ENCODE results near the gene PRAMEF5. TPM values are rescaled to one million over a fixed set of nuclear protein-coding genes. Genes with fewer than 3 reads are reported as not detected.
"Not testable (repeated sequence)": the region's sequence is repeated elsewhere in the genome, so short reads cannot be mapped to it uniquely, and the experiment has no call there.

PRAMEF5 gene
- total RNA-seq, 1 experiment from 2014 or later = not detected

DNA sequence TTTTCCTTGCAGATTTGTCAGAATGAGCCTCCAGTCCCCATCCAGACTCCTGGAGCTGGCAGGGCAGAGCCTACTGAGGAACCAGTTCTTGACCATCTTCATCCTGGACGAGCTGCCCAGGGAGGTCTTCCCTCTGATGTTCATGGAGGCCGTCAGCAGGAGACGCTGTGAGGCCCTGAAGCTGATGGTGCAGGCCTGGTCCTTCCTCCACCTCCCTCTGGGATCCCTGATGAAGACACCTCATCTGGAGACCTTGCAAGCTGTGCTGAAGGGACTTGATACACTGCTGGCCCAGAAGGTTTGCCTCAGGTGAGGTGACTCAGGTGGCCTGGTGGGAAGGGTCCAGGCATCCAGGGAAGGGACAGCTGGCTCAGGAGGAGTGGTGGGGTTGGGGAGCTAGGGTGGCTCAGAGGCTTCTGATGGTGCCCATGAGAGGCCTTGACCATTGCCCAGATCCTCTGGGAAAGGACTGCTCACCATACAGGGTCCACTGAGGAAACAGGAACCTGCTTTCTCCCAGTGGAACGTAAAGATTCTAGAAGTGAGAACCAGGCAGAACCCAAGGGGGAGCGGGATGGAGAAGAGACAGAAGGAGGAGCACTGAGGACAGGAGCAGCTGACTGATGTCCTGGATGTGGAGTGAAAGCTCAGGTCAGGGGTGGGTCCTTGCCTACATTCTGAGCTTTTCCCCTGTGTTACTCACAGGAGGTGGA lies 8.0 kb upstream of the PRAMEF5 start:
- DNase-seq (ENCODE audit: low read depth); in situ Hi-C loops (cut with HindIII; ENCODE audit: low pct_unique_long_range_greater_than_20kb, low sequenced_read_pairs): not testable (repeated sequence)

DNA sequence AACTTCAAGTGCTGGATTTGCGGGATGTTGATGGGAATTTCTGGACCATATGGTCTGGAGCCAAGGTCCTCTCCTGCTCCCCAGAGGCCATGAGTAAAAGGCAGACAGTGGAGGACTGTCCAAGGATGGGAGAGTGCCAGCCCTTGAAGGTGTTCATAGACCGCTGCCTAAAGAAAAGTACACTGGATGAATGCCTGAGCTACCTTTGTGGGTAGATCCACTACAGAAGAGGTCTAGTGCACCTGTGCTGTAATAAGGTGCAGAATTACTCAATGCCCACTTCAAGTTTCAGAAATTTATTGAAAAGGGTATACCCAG lies 7.5 kb upstream of the PRAMEF5 start:
- in situ Hi-C loops (cut with HindIII; ENCODE audit: low pct_unique_long_range_greater_than_20kb, low sequenced_read_pairs); DNase-seq (ENCODE audit: low read depth): not testable (repeated sequence)

DNA sequence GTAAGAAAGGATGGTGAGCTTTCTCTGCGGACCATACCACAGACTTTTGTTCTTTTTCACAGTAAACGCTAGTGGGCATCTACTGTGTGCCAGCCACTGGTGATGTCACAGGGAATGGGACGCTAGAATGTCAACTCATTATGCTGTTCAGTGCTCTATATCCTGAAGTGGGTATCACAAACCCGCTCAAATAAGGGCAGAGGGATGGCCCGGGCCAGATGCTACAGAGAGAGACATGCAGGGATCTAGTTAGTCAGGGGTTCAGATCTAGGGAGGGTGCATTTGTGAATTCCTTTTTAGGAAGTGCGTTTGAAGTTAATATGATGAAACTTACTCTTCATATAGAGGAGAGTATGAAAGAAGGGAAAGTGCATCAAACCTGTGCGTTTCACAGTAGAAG lies 6.9 kb upstream of the PRAMEF5 start:
- in situ Hi-C loops (cut with HindIII; ENCODE audit: low pct_unique_long_range_greater_than_20kb, low sequenced_read_pairs); DNase-seq (ENCODE audit: low read depth): not testable (repeated sequence)

DNA sequence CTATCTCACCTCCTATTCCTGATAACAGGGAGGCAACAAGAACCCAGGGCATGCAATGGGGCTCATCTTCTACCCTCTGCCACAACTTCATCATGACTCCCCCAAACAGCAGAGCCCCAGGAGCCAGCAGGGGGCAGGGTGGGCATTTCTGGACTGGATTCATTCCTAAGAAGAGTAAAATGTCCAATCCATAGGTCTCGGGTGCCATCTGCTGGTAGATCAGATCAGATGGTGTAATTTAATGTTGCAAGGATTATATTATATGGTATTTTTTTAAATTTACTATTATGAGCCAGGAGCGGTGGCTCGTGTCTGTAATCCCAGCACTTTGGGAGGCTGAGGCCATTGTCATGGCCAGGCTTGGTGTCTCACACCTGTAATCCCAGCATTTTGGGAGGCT lies 11.1 kb downstream of the PRAMEF5 start:
- DNase-seq (ENCODE audit: low read depth); in situ Hi-C loops (cut with HindIII; ENCODE audit: low pct_unique_long_range_greater_than_20kb, low sequenced_read_pairs): not testable (repeated sequence)

DNA sequence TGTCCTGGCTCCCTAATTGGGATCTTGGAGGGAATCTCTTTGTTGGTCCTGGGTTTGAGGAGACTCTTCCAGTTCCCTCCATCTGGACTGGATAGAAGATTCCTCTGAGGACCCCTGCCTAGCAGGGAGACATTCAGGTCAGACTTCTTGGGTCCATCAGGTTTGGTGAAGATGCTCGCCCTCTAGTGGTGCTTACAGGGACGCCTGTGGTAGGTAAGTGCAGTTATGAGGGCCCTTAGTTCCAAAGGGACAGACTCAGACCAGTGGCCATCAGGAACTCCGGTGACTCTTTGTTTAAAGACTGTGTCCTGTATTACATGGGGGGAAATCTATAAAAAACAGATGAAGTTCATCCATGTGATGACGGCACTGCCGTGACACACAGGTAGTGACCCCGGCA lies 23.0 kb downstream of the PRAMEF5 start:
- DNase-seq (ENCODE audit: low read depth); in situ Hi-C loops (cut with HindIII; ENCODE audit: low pct_unique_long_range_greater_than_20kb, low sequenced_read_pairs): not testable (repeated sequence)

DNA sequence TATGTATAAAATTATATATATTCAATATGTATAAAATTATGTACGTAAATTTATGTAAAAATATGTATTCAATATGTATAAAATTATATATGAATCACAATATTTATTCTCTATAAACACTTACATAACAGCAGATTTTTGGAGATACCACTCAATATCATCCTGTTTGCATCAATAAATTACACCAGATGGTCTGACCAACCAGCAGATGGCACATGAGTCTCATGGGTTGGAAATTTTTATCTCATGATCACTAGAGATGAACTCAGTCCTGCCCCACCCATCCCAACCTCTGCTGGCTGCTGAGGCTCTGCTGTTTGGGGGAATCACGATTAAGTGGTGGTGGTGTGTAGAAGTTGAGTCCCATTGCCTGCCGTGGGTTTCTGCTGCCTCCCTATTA lies 25.6 kb downstream of the PRAMEF5 start:
- DNase-seq (ENCODE audit: low read depth); in situ Hi-C loops (cut with HindIII; ENCODE audit: low pct_unique_long_range_greater_than_20kb, low sequenced_read_pairs): not testable (repeated sequence)

DNA sequence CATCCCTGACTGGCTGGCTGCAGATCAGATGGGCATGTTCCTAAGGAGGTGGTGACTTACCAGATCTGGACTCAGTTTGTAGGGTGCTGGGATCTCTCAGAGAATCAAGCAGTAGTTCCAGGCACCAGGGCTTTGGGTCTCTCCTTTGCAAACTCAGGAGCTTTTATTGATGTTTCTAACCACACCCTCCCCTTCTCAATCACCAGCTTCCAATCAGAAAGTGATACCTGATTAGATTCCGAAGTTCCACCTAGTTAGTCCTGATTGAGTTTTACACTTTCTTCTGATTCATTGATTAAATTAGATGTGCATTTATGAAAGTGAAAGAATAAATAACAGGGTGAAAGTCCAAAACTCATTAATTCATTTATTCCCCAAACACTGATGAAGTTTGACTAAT lies 31.0 kb downstream of the PRAMEF5 start, which contains the start of gene PRAMEF8:
Gene PRAMEF8 (minus strand): TSS at position 101 of the 400 bp plus-strand sequence. CDS start 1,046 bp downstream, outside the sequence.
- in situ Hi-C loops (cut with HindIII; ENCODE audit: low pct_unique_long_range_greater_than_20kb, low sequenced_read_pairs) = not testable (repeated sequence)

DNA sequence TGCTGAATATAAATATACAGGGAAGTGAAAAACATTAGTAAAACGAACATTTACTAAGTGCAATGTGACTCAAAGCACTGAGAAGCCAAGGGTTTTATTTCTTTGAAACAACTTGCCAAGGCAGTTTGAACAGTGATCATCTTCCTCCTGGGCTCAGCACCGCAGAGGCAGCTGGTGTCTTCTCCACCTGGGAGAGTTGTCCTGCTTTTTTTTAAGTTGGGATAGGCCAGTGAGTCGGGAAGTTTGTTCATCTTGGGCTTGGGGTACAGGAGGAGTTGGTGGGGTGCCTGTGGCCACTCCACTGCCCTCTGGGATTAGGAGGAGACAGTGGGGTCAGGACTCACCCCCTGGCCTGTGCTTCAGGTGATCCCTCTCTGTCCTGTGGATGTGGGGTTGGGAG lies 35.0 kb downstream of the PRAMEF5 start:
- not testable (repeated sequence) for DNase-seq (ENCODE audit: low read depth)

More for the DNA sequence above, 31.0 kb downstream of the PRAMEF5 start, which contains the start of gene PRAMEF8:
- DNase-seq (ENCODE audit: low read depth) = not testable (repeated sequence)

DNA sequence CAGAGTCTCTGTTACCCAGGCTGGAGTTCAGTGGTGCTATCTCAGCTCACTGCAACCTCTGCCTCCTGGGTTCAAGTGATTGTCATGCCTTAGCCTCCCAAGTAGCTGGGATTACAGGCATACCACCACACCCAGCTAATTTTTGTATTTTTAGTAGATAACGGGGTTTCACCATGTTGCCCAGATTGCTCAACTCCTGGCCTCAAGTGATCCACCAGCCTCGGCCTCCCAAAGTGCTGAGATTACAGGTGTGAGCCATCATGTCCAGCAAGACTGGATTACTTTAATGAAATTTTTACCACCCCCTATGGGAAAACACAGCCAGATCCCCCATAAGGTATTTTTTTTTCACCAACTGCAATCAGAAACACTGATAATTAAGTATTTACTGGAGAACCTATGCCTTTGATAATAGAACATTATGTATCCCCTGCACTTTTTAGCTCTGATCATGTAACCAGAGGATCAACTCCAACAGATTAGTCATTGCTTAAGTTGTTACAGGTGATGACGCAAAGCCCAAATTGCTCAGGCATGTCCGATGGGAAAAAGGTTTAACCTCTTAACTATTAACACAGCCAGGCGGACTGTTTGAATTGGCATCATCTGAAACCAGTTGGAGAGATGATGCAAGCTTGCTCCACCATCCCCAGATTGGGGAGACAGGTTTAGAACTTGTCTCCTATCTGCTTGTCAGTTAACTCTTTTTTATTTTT lies 43.4 kb downstream of the PRAMEF5 start:
- DNase-seq (ENCODE audit: low read depth); in situ Hi-C loops (cut with HindIII; ENCODE audit: low pct_unique_long_range_greater_than_20kb, low sequenced_read_pairs): not testable (repeated sequence)

More for the DNA sequence above, 35.0 kb downstream of the PRAMEF5 start:
- in situ Hi-C loops (cut with HindIII; ENCODE audit: low pct_unique_long_range_greater_than_20kb, low sequenced_read_pairs) = not testable (repeated sequence)

DNA sequence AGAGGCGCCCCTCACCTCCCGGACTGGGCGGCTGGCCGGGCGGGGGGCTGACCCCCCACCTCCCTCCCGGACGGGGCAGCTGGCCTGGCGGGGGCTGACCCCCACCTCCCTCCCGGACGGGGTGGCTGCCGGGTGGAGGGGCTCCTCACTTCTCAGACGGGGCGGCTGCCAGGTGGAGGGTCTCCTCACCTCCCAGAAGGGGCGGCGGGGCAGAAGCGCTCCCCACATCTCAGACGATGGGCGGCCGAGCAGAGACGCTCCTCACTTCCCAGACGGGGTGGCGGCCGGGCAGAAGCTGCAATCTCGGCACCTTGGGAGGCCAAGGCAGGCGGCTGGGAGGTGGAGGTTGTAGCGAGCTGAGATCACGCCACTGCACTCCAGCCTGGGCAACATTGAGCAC lies 44.7 kb downstream of the PRAMEF5 start:
- DNase-seq (ENCODE audit: low read depth); in situ Hi-C loops (cut with HindIII; ENCODE audit: low pct_unique_long_range_greater_than_20kb, low sequenced_read_pairs): not testable (repeated sequence)

DNA sequence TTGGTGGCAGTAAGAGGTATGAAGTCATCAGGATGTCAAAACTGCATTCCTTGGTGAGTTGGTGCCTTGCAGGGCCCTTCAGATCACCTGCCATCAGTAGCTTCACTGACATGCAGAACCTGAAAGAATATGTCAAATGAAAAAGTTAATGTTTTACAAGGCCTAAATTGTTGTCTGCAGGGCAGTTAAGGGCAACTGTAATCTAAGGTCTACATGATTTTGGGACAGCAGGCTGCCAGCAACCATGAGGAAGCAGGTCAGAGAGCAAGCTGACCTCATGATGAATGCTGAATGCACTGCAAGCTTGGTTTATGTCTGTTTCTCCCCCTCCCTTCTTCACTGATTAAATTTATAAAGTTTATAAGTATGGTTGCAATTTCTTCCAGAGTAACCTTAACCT lies 48.2 kb downstream of the PRAMEF5 start:
- in situ Hi-C loops (cut with HindIII; ENCODE audit: low pct_unique_long_range_greater_than_20kb, low sequenced_read_pairs) = not testable (repeated sequence)

DNA sequence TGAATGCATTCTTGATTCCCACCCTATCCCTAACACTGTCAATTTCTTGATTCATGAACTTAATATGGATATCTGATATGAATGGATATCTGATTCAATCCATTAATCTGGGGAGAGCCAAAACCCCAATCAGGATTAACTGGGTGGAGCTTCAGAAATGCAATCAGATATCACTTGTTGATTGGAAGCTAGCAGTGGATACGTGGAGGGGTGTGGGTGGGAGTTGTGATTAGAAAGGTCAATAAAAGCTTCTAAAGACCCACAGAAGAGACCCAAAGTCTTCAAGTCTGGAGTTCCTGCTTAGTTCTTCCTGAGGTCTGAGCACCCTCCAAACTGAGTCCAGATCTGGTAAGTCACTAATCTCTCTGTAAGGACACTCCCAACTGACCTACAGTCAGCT lies 49.2 kb downstream of the PRAMEF5 start, which contains the start of gene PRAMEF33:
Gene PRAMEF33 (plus strand): TSS at position 301 of the 400 bp plus-strand sequence. CDS start 2,416 bp downstream, outside the sequence.
- DNase-seq (ENCODE audit: low read depth); in situ Hi-C loops (cut with HindIII; ENCODE audit: low pct_unique_long_range_greater_than_20kb, low sequenced_read_pairs): not testable (repeated sequence)

More for the DNA sequence above, 48.2 kb downstream of the PRAMEF5 start:
- not testable (repeated sequence) for DNase-seq (ENCODE audit: low read depth)

Other genes starting within 250 kb of the PRAMEF5 start
- not detected in 2 replicates for gene PRAMEF27, start 197.6 kb upstream of the PRAMEF5 start, total RNA-seq (2014; rRNA removed; shearing (Covaris generic); ENCODE audit: low replicate concordance)
- not detected in 2 replicates for gene HNRNPCL3, start 193.4 kb upstream of the PRAMEF5 start, total RNA-seq (2014; rRNA removed; shearing (Covaris generic); ENCODE audit: low replicate concordance)
- gene PRAMEF25, start 183.4 kb upstream of the PRAMEF5 start, total RNA-seq (2014; rRNA removed; shearing (Covaris generic); ENCODE audit: low replicate concordance) = not detected in 2 replicates
- gene HNRNPCL2, start 137.3 kb upstream of the PRAMEF5 start, total RNA-seq (2014; rRNA removed; shearing (Covaris generic); ENCODE audit: low replicate concordance) = not detected in 2 replicates
- gene PRAMEF26, start 98.2 kb upstream of the PRAMEF5 start, total RNA-seq (2014; rRNA removed; shearing (Covaris generic); ENCODE audit: low replicate concordance) = not detected in 2 replicates
- not detected in 2 replicates for gene HNRNPCL4, start 88.6 kb upstream of the PRAMEF5 start, total RNA-seq (2014; rRNA removed; shearing (Covaris generic); ENCODE audit: low replicate concordance)
- gene PRAMEF9, start 82.3 kb upstream of the PRAMEF5 start, total RNA-seq (2014; rRNA removed; shearing (Covaris generic); ENCODE audit: low replicate concordance) = not detected in 2 replicates
- gene PRAMEF13, start 52.8 kb upstream of the PRAMEF5 start, total RNA-seq (2014; rRNA removed; shearing (Covaris generic); ENCODE audit: low replicate concordance) = not detected in 2 replicates
- gene PRAMEF18, start 28.0 kb upstream of the PRAMEF5 start, total RNA-seq (2014; rRNA removed; shearing (Covaris generic); ENCODE audit: low replicate concordance) = not detected in 2 replicates
- gene PRAMEF8, start 30.9 kb downstream of the PRAMEF5 start, total RNA-seq (2014; rRNA removed; shearing (Covaris generic); ENCODE audit: low replicate concordance) = not detected in 2 replicates
- gene PRAMEF33, start 49.3 kb downstream of the PRAMEF5 start, total RNA-seq (2014; rRNA removed; shearing (Covaris generic); ENCODE audit: low replicate concordance) = not detected in 2 replicates
- not detected in 2 replicates for gene PRAMEF15, start 61.4 kb downstream of the PRAMEF5 start, total RNA-seq (2014; rRNA removed; shearing (Covaris generic); ENCODE audit: low replicate concordance)
- gene PRAMEF14, start 92.9 kb downstream of the PRAMEF5 start, total RNA-seq (2014; rRNA removed; shearing (Covaris generic); ENCODE audit: low replicate concordance) = not detected in 2 replicates
- not detected in 2 replicates for gene PRAMEF19, start 117.7 kb downstream of the PRAMEF5 start, total RNA-seq (2014; rRNA removed; shearing (Covaris generic); ENCODE audit: low replicate concordance)
- gene PRAMEF17, start 135.4 kb downstream of the PRAMEF5 start, total RNA-seq (2014; rRNA removed; shearing (Covaris generic); ENCODE audit: low replicate concordance) = not detected in 2 replicates
- not detected in 2 replicates for gene PRAMEF20, start 156.3 kb downstream of the PRAMEF5 start, total RNA-seq (2014; rRNA removed; shearing (Covaris generic); ENCODE audit: low replicate concordance)